Measurements from ENCODE around the gene DNM2.

- TF ChIP-seq EZH2 (IDR thresholded peaks at IDR 0.05; ENCODE audit: low read length, missing control alignments) (no peak), CTCF (conservative IDR thresholded peaks at IDR 0.05 in 1 of 2, IDR thresholded peaks at IDR 0.05 in 1 of 2; ENCODE audit: low read depth in 1 of 2, low read length in 2 of 2) (no peak)
These were observed 31.1 kb downstream of the DNM2 start for GRCh38 chr19:10748927-10749434.

Data from fibroblast of lung (primary cell).